OCI-LY3 (cell line): Measurements from ENCODE around the gene LRBA.

ENCODE experiments used
- H2AFZ ChIP-seq: fragments of 200-600, 300-600 bp; shearing (Covaris generic); 2 replicates; pipeline ENCODE4 v1.6.0; 2014; ENCODE audit warnings: antibody characterized with exemption, low read depth, low read length
- H3K27ac ChIP-seq: fragments of 200-600, 300-600 bp; sonication (generic); 2 replicates; pipeline ENCODE4 v1.5.1; 2014; ENCODE audit warnings: mild to moderate bottlenecking, low read length, moderate library complexity, mixed read lengths
- H3K27me3 ChIP-seq: fragments of 200-600, 300-600 bp; sonication (generic); 2 replicates; pipeline ENCODE4 v1.6.1; 2014; ENCODE audit warnings: low read depth, low read length, mixed read lengths
- H3K36me3 ChIP-seq: fragments of 200-600, 300-600 bp; sonication (generic); replicated peaks from 2 replicates; pipeline ENCODE3; 2014; ENCODE audit warnings: low read depth, low read length, mixed read lengths
- H3K4me1 ChIP-seq: fragments of 300-600, 200-600 bp; sonication (generic); 2 replicates; pipeline ENCODE4 v1.6.1; 2014; ENCODE audit warnings: low read length, mixed read lengths
- H3K4me2 ChIP-seq: fragments of 200-600, 300-600 bp; sonication (generic); 2 replicates; pipeline ENCODE4 v1.6.1; 2014; ENCODE audit warnings: low read length, mixed read lengths
- H3K4me3 ChIP-seq: fragments of 300-600, 200-600 bp; sonication (generic); 2 replicates; pipeline ENCODE4 v1.5.1; 2014; ENCODE audit warnings: antibody characterized with exemption, mild to moderate bottlenecking, low read length, moderate library complexity
- H3K79me2 ChIP-seq: fragments of 300-600, 200-600 bp; shearing (Covaris generic); 2 replicates; pipeline ENCODE4 v1.6.1; 2014; ENCODE audit warnings: mild to moderate bottlenecking, low read length, mixed read lengths
- H3K9ac ChIP-seq: fragments of 300-600, 200-600 bp; shearing (Covaris generic); 2 replicates; pipeline ENCODE4 v1.6.0; 2014; ENCODE audit warnings: mild to moderate bottlenecking, low read length, moderate library complexity
- H3K9me3 ChIP-seq: fragments of 200-600, 300-600 bp; shearing (Covaris generic); 2 replicates; pipeline ENCODE4 v1.6.1; 2014; ENCODE audit warnings: low read length, mixed read lengths; ENCODE audit not compliant: insufficient read depth
- H4K20me1 ChIP-seq: fragments of 200-600, 300-600 bp; sonication (generic); 2 replicates; pipeline ENCODE4 v1.6.1; 2016; ENCODE audit warnings: low read length, mixed read lengths; ENCODE audit not compliant: insufficient read depth
- EZH2phosphoT487 ChIP-seq: fragments of 200-600 bp; shearing (Covaris generic); IDR thresholded peaks from 2 replicates; pipeline ENCODE4 v1.6.1; 2018; ENCODE audit warnings: antibody characterized with exemption, mixed run types, low read depth
- TF ChIP-seq, protein P1 (sequence below): fragments of 200-600, 300-600 bp; sonication (generic); IDR thresholded peaks from 2 replicates; pipeline ENCODE4 v1.5.1; 2014; ENCODE audit warnings: antibody characterized with exemption, low read length, low read depth

LRBA gene

DNA sequence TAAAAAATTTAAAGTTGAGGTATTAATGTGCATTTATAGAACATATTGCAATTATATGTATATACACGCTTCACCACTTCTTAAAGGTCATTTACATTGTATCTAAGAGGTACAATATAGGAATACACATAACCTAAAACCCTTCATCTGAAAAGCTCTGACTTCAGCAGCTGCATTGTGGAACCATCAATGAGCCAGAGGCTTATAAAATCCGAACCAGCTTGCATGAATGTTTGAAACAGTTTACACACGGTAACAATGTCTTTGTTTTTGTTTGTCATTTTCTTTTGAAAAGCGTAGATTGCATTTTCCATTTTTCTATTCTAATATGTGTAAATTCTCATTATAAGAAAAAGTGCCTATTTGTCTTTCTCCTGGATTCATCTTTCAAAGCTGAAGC, 715.3 kb downstream of the LRBA start:
- Histone ChIP-seq H3K79me2 (no peaks in the 10 kb centered on the region), H2AFZ (no peak overlapping the region), H3K27ac (no peak overlapping the region), H3K4me3 (no peak overlapping the region), H3K4me2 (no peak overlapping the region), H3K27me3 (no peaks in the 10 kb centered on the region), H3K36me3 (no peaks in the 10 kb centered on the region), H4K20me1 (no peaks in the 10 kb centered on the region), H3K9me3 (no peaks in the 10 kb centered on the region), H3K9ac (no peak overlapping the region), H3K4me1 (peaks cover 11% of the 10 kb centered on the region)
- TF ChIP-seq, protein P1, sequence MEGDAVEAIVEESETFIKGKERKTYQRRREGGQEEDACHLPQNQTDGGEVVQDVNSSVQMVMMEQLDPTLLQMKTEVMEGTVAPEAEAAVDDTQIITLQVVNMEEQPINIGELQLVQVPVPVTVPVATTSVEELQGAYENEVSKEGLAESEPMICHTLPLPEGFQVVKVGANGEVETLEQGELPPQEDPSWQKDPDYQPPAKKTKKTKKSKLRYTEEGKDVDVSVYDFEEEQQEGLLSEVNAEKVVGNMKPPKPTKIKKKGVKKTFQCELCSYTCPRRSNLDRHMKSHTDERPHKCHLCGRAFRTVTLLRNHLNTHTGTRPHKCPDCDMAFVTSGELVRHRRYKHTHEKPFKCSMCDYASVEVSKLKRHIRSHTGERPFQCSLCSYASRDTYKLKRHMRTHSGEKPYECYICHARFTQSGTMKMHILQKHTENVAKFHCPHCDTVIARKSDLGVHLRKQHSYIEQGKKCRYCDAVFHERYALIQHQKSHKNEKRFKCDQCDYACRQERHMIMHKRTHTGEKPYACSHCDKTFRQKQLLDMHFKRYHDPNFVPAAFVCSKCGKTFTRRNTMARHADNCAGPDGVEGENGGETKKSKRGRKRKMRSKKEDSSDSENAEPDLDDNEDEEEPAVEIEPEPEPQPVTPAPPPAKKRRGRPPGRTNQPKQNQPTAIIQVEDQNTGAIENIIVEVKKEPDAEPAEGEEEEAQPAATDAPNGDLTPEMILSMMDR: no peak
- no peak for TF ChIP-seq EZH2phosphoT487

DNA sequence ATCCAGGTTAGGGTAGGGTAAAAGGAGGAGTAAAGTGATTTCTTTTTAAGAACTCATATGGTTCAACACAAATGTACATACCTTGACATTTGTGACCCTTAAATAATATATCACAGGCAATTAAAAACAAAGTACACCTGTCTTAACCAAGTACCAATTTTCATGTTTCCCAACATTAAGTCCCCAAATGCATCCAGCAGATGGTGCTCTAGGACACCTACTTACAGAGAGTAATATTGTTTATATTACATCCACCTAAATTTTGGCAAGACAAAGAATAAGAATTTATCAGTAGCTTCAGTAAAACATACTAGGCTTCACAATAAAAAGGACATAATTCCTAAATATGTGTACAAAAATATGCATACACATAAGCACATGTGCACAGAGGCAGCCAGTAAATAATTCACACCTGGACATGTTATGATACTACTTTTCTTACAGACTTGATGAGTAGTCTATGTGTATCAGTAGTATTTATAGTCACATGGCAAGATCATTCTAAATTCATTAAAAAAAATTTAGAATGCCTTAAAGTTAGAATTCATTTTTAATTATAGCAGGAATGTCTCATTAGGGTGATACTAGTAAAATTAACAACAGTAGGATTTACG, 717.1 kb downstream of the LRBA start:
- H3K79me2 ChIP-seq: no peaks in the 10 kb centered on the region
- no peaks in the 10 kb centered on the region for H3K27me3 ChIP-seq
- H3K9me3 ChIP-seq: no peaks in the 10 kb centered on the region
- no peaks in the 10 kb centered on the region for H4K20me1 ChIP-seq
- H3K36me3 ChIP-seq: no peaks in the 10 kb centered on the region
- no peak overlapping the region for H3K4me2 ChIP-seq
- H3K4me1 ChIP-seq: peaks cover 11% of the 10 kb centered on the region
- H3K27ac ChIP-seq: no peak overlapping the region
- no peak for TF ChIP-seq EZH2phosphoT487
- TF ChIP-seq, protein P1: peak; percentile 98
- no peak overlapping the region for H3K4me3 ChIP-seq
- H2AFZ ChIP-seq: no peak overlapping the region
- no peak overlapping the region for H3K9ac ChIP-seq

DNA sequence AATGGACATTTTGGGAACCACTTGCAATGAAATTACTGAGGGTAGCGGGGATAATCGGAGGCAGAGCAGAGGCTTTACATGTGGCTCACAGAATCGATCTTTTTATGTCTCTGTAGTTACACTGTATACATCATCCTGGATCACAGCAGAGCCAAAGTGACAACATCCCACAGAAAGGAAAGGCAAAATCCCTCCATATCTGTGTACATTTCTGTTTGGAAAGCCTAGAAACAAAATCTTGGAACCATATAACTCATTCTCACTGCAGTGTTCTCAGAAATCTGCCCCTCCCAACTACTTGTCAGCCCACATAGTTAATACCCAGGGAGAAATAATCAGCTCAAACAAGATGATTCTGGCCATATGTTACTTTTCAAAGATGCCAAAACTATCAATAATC, 725.2 kb downstream of the LRBA start:
- Histone ChIP-seq H3K4me3 (no peak overlapping the region), H3K27ac (no peak overlapping the region), H3K79me2 (no peaks in the 10 kb centered on the region), H4K20me1 (no peaks in the 10 kb centered on the region), H3K27me3 (no peaks in the 10 kb centered on the region), H3K9ac (no peak overlapping the region), H3K4me1 (no peaks in the 10 kb centered on the region), H2AFZ (no peak overlapping the region), H3K36me3 (no peaks in the 10 kb centered on the region), H3K4me2 (no peak overlapping the region), H3K9me3 (no peaks in the 10 kb centered on the region)
- TF ChIP-seq, protein P1: no peak
- TF ChIP-seq EZH2phosphoT487: no peak

DNA sequence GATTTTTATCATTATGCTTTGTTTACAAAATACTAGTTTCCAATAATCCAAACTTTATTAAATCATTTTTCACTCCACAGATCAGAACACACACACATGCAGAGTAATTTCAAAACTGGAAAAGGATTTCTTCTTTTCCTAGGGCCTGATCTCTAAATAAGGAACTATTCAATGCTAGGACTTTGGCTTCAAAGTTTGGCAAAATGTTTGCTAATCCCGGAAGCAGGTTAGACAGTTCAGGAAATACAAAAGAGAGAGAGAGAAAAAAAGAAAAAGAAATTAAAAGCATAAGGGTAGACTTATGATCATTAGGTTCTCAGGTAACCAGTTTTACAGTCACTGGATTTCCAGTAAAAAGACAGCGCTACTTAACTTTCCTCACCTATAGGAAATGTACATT, 725.9 kb downstream of the LRBA start:
- Histone ChIP-seq H3K9me3 (no peaks in the 10 kb centered on the region), H3K4me2 (no peak overlapping the region)
- TF ChIP-seq, protein P1: no peak
- TF ChIP-seq EZH2phosphoT487: no peak

More for the DNA sequence above, 725.9 kb downstream of the LRBA start:
- no peaks in the 10 kb centered on the region for H3K79me2 ChIP-seq
- no peaks in the 10 kb centered on the region for H4K20me1 ChIP-seq
- no peak overlapping the region for H2AFZ ChIP-seq
- H3K4me1 ChIP-seq: no peaks in the 10 kb centered on the region
- H3K4me3 ChIP-seq: no peak overlapping the region
- H3K27me3 ChIP-seq: no peaks in the 10 kb centered on the region
- H3K36me3 ChIP-seq: no peaks in the 10 kb centered on the region
- no peak overlapping the region for H3K9ac ChIP-seq
- H3K27ac ChIP-seq: no peak overlapping the region
